ENCODE data around the gene FRMD1.

The FRMD1 gene

DNA sequence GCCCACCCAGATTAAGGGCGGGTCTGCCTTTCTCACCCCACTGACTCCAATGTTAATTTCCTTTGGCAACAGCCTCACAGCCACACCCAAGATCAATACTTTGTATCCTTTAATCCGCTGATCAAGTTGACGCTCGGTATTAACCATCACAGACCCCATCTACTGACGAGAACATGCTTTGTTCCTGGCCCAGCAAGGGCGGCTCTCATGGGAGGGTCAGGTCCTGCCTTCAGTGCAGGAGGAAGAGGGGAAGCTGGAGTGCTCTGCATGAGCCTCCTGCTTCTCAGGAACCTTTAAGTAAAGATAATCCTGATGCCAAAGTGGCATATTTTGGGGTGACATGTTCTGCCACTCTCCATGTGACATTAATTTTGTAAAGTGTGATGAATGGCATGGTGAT is 73.2 kb downstream of the FRMD1 start:
- no peak overlapping the region for H3K4me3 ChIP-seq (ENCODE audit: low read depth, low read length)
- TF ChIP-seq, protein P1, sequence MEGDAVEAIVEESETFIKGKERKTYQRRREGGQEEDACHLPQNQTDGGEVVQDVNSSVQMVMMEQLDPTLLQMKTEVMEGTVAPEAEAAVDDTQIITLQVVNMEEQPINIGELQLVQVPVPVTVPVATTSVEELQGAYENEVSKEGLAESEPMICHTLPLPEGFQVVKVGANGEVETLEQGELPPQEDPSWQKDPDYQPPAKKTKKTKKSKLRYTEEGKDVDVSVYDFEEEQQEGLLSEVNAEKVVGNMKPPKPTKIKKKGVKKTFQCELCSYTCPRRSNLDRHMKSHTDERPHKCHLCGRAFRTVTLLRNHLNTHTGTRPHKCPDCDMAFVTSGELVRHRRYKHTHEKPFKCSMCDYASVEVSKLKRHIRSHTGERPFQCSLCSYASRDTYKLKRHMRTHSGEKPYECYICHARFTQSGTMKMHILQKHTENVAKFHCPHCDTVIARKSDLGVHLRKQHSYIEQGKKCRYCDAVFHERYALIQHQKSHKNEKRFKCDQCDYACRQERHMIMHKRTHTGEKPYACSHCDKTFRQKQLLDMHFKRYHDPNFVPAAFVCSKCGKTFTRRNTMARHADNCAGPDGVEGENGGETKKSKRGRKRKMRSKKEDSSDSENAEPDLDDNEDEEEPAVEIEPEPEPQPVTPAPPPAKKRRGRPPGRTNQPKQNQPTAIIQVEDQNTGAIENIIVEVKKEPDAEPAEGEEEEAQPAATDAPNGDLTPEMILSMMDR (IDR thresholded peaks at IDR 0.05; ENCODE audit: low read depth, low read length), result no peak

DNA sequence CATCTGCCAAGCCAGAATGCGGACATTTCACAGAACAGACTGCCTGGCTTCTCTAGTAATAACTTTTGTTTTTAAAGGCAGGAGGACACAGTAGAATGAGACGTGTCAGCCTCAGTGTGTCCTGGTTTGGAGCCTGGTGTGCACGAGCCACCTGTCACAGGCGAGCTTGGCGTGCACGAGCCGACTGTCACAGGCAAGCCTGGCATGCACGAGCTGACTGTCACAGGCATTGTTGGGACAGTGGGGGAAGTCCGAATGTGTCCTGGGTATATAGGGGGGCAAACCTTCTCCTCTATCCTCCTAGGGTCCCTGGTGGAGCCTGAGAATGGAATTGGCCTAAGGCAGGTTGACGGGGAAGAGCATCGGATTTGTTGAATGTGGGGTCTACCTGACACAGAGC is 74.1 kb downstream of the FRMD1 start:
- TF ChIP-seq, protein P1 (IDR thresholded peaks at IDR 0.05; ENCODE audit: low read depth, low read length), result no peak
- no peak overlapping the region for H3K4me3 ChIP-seq (ENCODE audit: low read depth, low read length)

GRCh38 chr6:168004023-168004422 is 75.0 kb downstream of the FRMD1 start:
- TF ChIP-seq, protein P1 (IDR thresholded peaks at IDR 0.05; ENCODE audit: low read depth, low read length), result no peak
- H3K4me3 ChIP-seq (ENCODE audit: low read depth, low read length), result no peak overlapping the region
